PFSK-1 (cell line): ENCODE results near the gene NGB.

Experiments used
- FOXP2 ChIP-seq: optimal IDR thresholded peaks from 2 replicates; pipeline ENCODE3; 2011; ENCODE audit warnings: borderline replicate concordance, control low read depth, inconsistent platforms; ENCODE audit not compliant: insufficient read depth; ENCODE audit errors: extremely low read length, extremely low read depth
- POLR2AphosphoS5 ChIP-seq: IDR thresholded peaks from 2 replicates; pipeline ENCODE4 v1.6.1; 2012; ENCODE audit warnings: low read depth, mild to moderate bottlenecking, control low read depth, low read length, moderate library complexity
- SIN3A ChIP-seq: IDR thresholded peaks from 2 replicates; pipeline ENCODE4 v1.6.1; 2012; ENCODE audit warnings: mild to moderate bottlenecking, low read length, moderate library complexity, borderline replicate concordance; ENCODE audit not compliant: insufficient read depth
- TAF1 ChIP-seq: IDR thresholded peaks from 2 replicates; pipeline ENCODE4 v1.6.1; 2012; ENCODE audit warnings: low read length, control low read depth, borderline replicate concordance; ENCODE audit not compliant: insufficient read depth
- TF ChIP-seq, protein P1 (sequence below), 2 experiments: IDR thresholded peaks; 2 replicates each; pipeline versions ENCODE4 v1.6.1 to v1.8.0; 2011 to 2012; ENCODE audit warnings: low read depth in 2 of 2, low read length in 2 of 2, control low read depth in 1 of 2, inconsistent platforms in 1 of 2, mild to moderate bottlenecking in 1 of 2, moderate library complexity in 1 of 2; ENCODE audit not compliant: insufficient read depth in 1 of 2

The NGB gene

GRCh38 chr14:77257700-77258099, 13.3 kb downstream of the NGB start:
- TF ChIP-seq POLR2AphosphoS5 (no peak), TAF1 (no peak), FOXP2 (no peak), SIN3A (no peak)
- TF ChIP-seq, protein P1, sequence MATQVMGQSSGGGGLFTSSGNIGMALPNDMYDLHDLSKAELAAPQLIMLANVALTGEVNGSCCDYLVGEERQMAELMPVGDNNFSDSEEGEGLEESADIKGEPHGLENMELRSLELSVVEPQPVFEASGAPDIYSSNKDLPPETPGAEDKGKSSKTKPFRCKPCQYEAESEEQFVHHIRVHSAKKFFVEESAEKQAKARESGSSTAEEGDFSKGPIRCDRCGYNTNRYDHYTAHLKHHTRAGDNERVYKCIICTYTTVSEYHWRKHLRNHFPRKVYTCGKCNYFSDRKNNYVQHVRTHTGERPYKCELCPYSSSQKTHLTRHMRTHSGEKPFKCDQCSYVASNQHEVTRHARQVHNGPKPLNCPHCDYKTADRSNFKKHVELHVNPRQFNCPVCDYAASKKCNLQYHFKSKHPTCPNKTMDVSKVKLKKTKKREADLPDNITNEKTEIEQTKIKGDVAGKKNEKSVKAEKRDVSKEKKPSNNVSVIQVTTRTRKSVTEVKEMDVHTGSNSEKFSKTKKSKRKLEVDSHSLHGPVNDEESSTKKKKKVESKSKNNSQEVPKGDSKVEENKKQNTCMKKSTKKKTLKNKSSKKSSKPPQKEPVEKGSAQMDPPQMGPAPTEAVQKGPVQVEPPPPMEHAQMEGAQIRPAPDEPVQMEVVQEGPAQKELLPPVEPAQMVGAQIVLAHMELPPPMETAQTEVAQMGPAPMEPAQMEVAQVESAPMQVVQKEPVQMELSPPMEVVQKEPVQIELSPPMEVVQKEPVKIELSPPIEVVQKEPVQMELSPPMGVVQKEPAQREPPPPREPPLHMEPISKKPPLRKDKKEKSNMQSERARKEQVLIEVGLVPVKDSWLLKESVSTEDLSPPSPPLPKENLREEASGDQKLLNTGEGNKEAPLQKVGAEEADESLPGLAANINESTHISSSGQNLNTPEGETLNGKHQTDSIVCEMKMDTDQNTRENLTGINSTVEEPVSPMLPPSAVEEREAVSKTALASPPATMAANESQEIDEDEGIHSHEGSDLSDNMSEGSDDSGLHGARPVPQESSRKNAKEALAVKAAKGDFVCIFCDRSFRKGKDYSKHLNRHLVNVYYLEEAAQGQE (IDR thresholded peaks at IDR 0.05; ENCODE audit: insufficient read depth in 1 of 2, low read depth in 2 of 2, low read length in 2 of 2) = no peak

DNA sequence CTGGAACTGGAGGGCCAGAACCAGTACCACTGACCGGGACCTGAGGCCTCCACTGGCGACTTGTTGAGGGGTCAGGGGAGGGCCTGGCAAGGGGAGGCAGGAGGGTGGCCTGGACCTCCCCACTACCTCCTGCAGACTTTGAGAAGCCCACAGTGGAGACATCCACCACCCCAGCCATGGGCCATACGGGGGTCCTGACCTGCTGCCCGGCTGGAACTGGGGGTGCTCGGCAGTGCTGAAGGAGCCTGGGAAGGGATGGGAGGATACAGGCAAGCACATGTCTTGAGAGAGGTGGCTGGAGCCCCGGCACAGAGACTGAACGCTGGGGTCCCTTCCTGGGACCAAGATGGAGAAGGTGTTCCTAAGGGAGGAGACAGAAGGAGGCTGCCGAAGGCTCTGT, 14.3 kb downstream of the NGB start:
- TF ChIP-seq, protein P1 (IDR thresholded peaks at IDR 0.05; ENCODE audit: insufficient read depth in 1 of 2, low read depth in 2 of 2, low read length in 2 of 2) = no peak
- TF ChIP-seq FOXP2 = no peak
- no peak for TF ChIP-seq TAF1
- no peak for TF ChIP-seq SIN3A
- TF ChIP-seq POLR2AphosphoS5 = no peak

GRCh38 chr14:77253333-77254190, 17.4 kb downstream of the NGB start:
- TF ChIP-seq TAF1 (no peak), FOXP2 (no peak), SIN3A (no peak), POLR2AphosphoS5 (no peak)
- TF ChIP-seq, protein P1 (IDR thresholded peaks at IDR 0.05; ENCODE audit: insufficient read depth in 1 of 2, low read depth in 2 of 2, low read length in 2 of 2) = no peak

DNA sequence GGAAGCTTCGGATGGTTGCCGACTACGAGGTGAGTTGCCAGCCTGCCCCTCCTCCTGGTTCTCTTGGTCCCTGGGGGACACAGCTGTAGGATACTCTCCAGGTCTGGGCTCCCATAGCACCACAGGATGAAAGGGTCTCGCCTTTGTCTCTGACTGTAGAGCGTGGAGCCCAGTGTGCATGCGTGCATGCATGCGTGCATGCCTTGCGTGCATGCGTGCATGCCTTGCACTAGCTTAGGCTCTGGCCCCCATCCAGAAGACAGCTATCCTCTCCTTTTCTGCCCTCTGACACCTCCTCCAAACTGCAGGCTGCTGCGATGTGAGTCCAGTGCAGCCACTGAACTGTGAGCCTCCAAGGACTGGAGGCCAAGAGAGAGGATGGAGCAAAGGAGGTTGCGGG, 19.1 kb downstream of the NGB start:
- no peak for TF ChIP-seq SIN3A
- no peak for TF ChIP-seq FOXP2
- TF ChIP-seq TAF1 = no peak
- TF ChIP-seq, protein P1 (IDR thresholded peaks at IDR 0.05; ENCODE audit: insufficient read depth in 1 of 2, low read depth in 2 of 2, low read length in 2 of 2) = no peak
- no peak for TF ChIP-seq POLR2AphosphoS5
